ENCODE measurements around the gene AKAP13.

Gene AKAP13

DNA sequence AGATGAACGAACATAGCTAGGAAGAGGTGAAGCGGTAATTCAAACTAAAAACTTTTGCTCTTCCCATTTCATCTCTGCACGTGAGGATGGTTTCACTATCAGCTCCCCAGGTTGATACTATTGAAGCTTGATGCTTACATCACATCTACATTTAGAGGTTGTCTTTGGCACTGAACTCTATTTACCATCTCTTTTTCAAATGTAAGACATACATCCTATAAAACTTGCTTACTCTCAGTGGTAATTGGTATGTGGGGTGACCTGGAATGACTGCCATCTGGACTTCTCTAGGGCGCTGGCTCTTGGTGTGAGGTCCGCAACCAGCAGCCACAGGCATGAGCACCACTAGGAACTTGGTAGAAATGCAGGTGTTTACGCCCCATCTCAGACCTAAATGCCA, 118.1 kb downstream of the AKAP13 start:
- Histone ChIP-seq H3K27ac (ENCODE audit: extremely low read depth, low read depth, low read length) (no peak overlapping the region), H3K4me3 (ENCODE audit: low read depth, low read length) (no peak overlapping the region), H3K4me1 (ENCODE audit: control insufficient read depth, insufficient read depth, low read length) (peaks cover 56% of the 10 kb centered on the region), H3K36me3 (ENCODE audit: control insufficient read depth in 2 of 2, insufficient read depth in 1 of 2, low read length in 2 of 2) (no peaks in the 10 kb centered on the region), H3K9me3 (ENCODE audit: control insufficient read depth, insufficient read depth, low read depth, low read length) (no peaks in the 10 kb centered on the region)
- TF ChIP-seq ZFP69B (tag by site-specific recombination; IDR thresholded peaks at IDR 0.05) (no peak), ZBTB7A (tag by site-specific recombination; IDR thresholded peaks at IDR 0.05; ENCODE audit: low read depth) (no peak), ZFHX2 (tag by site-specific recombination; conservative IDR thresholded peaks at IDR 0.05) (no peak), ZNF10 (tag by site-specific recombination; IDR thresholded peaks at IDR 0.05) (no peak), SALL2 (tag by site-specific recombination; IDR thresholded peaks at IDR 0.05; ENCODE audit: borderline replicate concordance) (no peak), ZNF274 (IDR thresholded peaks at IDR 0.05; ENCODE audit: low read length) (no peak), ZNF274 (tag by site-specific recombination; IDR thresholded peaks at IDR 0.05; ENCODE audit: borderline replicate concordance) (no peak), ZNF449 (tag by site-specific recombination; IDR thresholded peaks at IDR 0.05) (no peak), ZNF19 (tag by site-specific recombination; IDR thresholded peaks at IDR 0.05; ENCODE audit: low read depth) (no peak), REST (tag by site-specific recombination; IDR thresholded peaks at IDR 0.05) (no peak), PBX3 (CRISPR knock-in tag; IDR thresholded peaks at IDR 0.05) (no peak), ZNF248 (tag by site-specific recombination; IDR thresholded peaks at IDR 0.05) (no peak), ZNF660 (tag by site-specific recombination; IDR thresholded peaks at IDR 0.05) (no peak), ZNF169 (tag by site-specific recombination; IDR thresholded peaks at IDR 0.05) (no peak), ZNF341 (tag by site-specific recombination; IDR thresholded peaks at IDR 0.05; ENCODE audit: low read depth) (no peak), ZNF571 (tag by site-specific recombination; IDR thresholded peaks at IDR 0.05) (no peak)
- TF ChIP-seq, protein P1, sequence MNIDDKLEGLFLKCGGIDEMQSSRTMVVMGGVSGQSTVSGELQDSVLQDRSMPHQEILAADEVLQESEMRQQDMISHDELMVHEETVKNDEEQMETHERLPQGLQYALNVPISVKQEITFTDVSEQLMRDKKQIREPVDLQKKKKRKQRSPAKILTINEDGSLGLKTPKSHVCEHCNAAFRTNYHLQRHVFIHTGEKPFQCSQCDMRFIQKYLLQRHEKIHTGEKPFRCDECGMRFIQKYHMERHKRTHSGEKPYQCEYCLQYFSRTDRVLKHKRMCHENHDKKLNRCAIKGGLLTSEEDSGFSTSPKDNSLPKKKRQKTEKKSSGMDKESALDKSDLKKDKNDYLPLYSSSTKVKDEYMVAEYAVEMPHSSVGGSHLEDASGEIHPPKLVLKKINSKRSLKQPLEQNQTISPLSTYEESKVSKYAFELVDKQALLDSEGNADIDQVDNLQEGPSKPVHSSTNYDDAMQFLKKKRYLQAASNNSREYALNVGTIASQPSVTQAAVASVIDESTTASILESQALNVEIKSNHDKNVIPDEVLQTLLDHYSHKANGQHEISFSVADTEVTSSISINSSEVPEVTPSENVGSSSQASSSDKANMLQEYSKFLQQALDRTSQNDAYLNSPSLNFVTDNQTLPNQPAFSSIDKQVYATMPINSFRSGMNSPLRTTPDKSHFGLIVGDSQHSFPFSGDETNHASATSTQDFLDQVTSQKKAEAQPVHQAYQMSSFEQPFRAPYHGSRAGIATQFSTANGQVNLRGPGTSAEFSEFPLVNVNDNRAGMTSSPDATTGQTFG (tag by site-specific recombination; IDR thresholded peaks at IDR 0.05; ENCODE audit: borderline replicate concordance), result no peak
- TF ChIP-seq, protein P2, sequence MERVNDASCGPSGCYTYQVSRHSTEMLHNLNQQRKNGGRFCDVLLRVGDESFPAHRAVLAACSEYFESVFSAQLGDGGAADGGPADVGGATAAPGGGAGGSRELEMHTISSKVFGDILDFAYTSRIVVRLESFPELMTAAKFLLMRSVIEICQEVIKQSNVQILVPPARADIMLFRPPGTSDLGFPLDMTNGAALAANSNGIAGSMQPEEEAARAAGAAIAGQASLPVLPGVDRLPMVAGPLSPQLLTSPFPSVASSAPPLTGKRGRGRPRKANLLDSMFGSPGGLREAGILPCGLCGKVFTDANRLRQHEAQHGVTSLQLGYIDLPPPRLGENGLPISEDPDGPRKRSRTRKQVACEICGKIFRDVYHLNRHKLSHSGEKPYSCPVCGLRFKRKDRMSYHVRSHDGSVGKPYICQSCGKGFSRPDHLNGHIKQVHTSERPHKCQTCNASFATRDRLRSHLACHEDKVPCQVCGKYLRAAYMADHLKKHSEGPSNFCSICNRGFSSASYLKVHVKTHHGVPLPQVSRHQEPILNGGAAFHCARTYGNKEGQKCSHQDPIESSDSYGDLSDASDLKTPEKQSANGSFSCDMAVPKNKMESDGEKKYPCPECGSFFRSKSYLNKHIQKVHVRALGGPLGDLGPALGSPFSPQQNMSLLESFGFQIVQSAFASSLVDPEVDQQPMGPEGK (tag by site-specific recombination; IDR thresholded peaks at IDR 0.05), result no peak
- POLR2A ChIA-PET, result no interaction called here
- CTCF ChIA-PET, result interaction anchor here (0.9 to 3.5 kb wide), 6 partner anchors 10 to 202 kb away, joined by 3 to 19 read pairs (median 4); no protein-coding TSS in a partner anchor

All from HEK293 (cell line).